Measurements from ENCODE around the gene ASB1.

- no peak for TF ChIP-seq POLR2AphosphoS5 (IDR thresholded peaks at IDR 0.05)
- no peak for TF ChIP-seq CTCF (IDR thresholded peaks at IDR 0.05)
- no peak for TF ChIP-seq EP300 (IDR thresholded peaks at IDR 0.05)
- no peak for TF ChIP-seq POLR2A (IDR thresholded peaks at IDR 0.05)
These were observed 6.3 kb upstream of the ASB1 start for GRCh38 chr2:238420442-238420841.

Data from suprapubic skin (tissue), 4 donors.